GM18499 (cell line): ENCODE results near the gene ASCL5.
"Not testable (repeated sequence)": the region's sequence is repeated elsewhere in the genome, so short reads cannot be mapped to it uniquely, and the experiment has no call there.

Experiments
- ATAC-seq: cut with Tn5 transposase; IDR thresholded peaks from one replicate; pipeline ENCODE4 v1.9.1; 2021; ENCODE audit warnings: moderate number of reproducible peaks; ENCODE audit not compliant: insufficient read depth, unreplicated experiment

Gene ASCL5, protein sequence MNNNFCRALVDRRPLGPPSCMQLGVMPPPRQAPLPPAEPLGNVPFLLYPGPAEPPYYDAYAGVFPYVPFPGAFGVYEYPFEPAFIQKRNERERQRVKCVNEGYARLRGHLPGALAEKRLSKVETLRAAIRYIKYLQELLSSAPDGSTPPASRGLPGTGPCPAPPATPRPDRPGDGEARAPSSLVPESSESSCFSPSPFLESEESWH

DNA sequence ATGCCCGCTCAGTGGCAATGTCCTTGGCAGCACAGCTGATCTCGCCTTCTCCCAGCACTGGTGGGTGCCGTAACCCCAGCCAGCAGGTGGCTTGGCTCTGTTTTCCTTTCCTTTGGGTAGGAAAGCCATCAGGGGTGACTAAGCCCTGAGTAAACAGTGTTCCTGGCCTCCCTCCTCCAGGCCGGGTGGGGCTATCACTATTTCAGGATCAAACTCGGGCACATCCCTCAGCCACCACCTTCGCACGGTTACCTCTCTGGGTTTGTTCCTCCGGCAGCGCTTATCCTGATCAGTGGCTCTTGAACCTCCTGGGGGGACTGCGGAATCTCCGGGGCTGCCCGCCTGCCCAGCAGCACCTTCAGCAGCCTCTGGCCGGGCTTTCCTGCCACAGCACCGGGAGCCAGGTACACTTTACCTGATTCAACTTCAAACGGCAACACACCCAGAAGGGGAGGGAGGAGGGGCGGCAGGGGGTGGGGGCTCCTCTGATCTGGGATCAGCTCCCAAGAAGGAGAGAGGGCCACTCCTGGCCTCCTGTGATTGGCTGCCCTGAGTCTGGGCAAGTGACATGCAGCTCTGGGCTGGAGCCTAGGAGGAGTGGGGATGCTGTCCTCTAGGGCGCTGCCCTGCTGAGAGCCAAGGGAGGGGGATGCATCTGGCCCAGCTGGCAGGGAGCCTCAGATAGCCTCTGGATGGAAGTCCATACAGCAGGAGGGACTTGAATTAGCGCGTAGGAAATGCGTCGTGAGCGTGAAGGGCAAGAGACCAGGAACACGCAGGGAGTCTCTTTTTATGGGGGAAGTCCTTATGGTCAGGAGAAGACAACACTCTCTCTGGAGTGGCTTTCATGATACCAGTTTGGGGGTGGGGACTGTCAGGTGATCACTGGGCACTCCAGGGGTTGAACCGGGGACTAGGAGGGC, at the start of gene ASCL5:
TSS of gene ASCL5 (minus strand) at position 353 of the 923 bp plus-strand sequence. CDS start 11,812 bp downstream, outside the sequence.
- no peak for ATAC-seq

DNA sequence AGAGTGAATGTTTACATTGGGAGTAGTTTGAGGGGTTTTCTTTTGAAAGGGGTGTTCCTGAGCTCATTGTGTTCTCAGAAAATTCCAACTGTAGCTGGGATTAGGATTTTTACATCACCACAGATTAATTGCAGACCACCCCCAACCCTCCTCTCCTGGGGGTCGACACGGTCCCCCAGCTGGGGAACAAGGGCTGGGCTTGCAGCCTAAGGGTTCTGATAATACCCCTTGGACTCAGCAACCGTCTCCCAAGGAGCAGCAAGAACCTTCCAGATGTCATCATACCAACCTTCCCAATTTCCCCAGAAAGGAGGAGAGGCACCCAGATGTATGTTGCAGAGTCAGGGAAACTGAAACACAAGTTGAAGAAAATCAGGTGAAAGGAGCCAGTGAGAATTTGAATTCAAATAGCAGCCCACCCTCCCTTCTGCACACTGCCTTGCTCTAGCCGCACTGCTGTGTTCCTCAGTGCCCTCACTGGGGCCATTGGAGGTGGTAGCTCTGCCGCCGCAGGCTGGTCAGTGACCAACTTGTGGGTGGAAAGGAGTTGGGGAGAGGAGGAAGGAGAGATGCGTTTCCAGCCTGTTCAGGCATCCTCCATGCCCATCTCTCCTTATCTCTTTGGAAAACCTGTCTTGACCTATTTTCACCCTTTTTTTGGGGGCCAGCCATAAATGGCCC, 49.0 kb upstream of the ASCL5 start:
- no peak for ATAC-seq

- no peak for ATAC-seq
Measured at GRCh38 chr1:201173736-201174135, 46.8 kb upstream of the ASCL5 start.

DNA sequence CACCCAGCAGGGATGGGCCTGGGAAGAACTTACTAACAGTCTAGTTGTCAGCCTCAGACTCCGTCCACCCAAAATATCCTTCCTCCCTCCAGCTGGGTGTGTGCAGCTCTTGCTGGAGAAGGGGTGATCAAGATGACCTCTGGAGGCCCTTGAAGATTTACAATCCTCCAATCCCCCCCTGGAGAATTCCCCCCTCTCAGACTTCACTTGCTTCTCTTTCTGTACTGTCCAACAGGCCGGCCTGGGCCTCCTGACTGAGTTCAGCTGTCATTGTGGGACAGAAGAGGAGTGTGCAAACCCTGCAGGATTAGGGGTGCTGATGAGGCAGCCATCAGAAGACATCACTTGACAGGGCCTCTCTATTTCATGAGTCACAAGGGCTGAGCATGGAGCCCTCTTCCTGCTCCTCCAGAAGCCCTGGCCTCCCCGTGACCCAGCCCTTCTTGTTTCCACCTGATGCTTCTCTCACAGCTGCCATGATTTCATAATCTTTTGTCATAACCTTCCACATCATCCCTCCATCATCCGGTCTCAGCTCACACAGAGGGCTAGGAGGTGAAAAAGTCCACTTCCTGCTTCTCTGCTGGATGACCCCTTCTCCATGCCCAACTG, 46.1 kb upstream of the ASCL5 start:
- no peak for ATAC-seq

DNA sequence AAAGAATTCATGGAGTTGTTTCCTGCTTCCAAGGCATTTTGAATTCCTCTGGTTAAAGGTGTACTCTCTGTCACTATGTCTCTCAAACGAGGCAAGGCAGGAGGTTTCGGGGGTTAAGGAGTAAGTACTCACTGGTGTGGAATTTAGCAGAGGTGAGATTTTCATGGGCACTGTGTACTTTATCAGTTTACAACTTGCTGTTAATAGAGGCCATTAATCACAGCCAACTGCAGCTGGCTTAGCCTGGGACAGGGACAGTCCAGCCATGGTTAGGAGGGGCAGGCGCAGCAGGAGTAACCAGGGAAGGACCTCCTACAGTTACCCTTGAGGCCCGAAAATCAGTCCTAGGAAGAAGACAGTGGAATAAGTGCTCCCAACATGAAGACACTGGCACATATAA, 45.3 kb upstream of the ASCL5 start:
- no peak for ATAC-seq

DNA sequence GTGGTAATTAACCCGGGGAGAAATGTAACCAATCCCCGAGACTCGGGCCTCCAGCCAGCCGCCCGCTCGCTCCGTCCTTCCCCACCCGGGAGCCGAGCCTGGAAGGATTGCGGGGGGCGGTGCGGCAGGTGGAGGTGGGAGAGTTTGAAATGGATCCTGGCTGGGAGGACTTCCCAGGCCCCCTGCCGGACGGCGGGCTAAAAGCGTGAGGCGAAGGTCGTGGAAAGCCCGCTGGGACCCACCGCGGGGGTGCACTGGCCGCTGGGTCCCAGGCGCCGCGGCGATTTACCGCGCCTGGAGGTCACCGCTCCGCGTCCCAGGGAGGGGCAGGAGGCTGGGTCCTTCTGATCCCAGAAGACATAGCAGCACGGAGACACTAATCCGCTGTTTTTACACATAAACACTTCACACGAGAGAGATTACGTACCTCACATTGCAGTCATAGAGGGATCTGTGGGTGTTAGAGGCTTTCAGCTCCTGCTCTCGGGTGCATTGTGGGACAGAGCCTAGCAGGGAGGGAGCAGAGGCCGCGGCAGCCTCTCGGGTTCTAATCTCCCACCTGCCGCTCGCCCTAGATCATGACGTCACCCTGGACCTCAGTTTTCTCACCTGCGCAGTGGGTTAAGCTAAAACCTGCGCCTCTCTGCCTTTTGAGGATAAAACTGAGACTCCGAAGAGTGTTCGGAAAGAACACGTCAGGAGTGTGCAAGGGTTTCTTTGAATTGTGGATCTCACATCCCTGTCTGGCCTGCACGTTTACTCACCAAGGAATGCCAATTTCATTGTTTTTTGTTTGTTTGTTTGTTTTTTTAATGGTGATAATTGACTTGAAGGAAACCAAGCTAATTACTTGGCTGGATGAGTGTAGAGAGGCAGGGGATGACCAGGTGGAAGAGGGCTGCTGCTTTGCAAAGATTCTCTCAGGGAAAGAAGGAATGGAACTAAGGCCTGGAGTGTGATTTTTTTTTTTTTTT, 44.4 kb upstream of the ASCL5 start:
- ATAC-seq, result peak; percentile 36

DNA sequence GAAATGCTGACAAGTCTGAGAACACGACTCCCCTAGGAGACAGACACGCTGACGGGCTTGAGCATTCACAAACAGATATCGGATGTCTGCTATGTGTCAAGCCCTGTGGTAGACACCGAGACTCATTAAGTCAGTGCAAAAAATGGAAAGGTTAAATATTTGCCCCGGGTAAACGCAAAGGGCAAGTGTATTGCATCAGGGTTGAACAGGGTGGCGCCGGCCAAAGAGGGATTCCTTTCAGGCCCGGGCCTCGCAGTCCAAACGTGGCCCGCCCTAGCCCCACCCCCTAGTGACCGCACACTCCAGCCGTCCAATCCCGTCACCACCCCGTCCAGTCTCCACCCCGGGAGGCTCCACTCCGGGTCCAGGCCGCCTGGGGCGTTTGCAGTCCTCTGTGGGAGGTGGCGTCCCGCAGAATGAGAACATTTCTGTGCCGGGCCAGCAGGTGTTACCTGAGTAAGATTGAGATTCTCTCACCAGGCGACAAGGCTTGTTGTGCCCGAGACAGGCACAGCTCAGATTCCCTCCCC, 43.6 kb upstream of the ASCL5 start:
- ATAC-seq, result peak; percentile 59

DNA sequence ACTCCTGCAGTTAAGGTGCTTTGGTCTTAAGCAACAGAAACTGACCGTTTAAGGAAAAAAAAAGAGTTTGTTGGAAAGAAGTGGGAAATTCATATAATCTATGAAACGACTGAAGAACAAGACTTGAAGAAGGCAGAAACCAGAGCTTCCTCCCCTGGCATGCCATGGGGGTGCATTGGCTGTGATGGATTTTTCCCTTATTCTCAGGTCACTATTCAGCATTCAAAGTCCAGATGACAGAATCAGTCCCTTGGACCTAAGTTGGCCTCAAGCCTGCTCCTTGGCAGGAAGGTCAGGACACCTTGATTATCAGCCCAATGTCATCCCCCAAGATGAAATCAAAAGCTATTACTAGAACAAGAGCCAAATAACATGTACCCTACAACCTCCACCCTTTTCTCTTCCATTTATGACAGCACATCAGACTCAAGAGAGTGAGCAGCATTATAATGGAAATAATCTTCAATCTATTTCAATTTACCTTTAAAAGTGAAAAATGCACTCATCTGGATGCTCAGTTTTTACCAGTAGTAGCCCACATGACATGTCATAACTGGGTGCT, 43.1 kb upstream of the ASCL5 start:
- ATAC-seq, result no peak

- ATAC-seq, result no peak
Measured at GRCh38 chr1:201169203-201169602, 42.2 kb upstream of the ASCL5 start.

GRCh38 chr1:201167041-201167991, 40.3 kb upstream of the ASCL5 start:
- no peak for ATAC-seq

DNA sequence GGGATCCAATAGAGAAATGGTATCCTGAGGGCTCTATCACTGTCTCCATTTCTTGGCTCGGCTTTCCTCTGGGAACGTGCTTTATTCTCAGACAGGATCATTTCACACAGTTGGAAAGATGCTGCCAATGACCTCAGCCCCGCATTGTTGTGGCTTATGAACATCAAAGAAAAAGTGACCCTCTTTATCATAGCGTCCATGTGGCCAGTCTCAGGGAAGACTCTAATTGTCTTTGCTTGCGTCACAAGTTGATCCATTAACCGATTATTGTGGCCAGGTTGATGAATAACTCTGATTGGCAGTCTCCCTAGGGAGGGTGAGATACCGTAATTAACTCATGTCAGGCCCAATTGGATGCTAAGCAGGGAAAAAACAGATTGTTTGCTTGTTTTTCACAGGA, 37.7 kb upstream of the ASCL5 start:
- no peak for ATAC-seq

DNA sequence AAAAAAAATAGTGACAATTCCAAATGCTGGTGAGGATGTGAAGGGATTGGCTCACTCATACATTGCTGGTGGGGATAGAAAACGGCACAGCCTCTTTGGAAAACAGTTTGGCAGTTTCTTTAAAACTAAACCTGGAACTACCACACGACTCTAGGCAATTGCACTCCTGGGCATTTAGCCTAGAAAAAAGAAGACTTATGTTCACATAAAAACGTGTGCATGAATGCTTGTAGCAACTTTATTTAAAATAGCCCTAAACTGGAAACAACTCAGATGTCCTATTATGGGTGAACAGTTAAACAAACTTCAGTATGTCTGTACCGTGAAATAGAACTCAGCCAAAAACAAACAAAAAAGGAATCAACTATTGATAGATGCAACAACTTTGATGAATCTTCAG, 36.7 kb upstream of the ASCL5 start:
- no peak for ATAC-seq

DNA sequence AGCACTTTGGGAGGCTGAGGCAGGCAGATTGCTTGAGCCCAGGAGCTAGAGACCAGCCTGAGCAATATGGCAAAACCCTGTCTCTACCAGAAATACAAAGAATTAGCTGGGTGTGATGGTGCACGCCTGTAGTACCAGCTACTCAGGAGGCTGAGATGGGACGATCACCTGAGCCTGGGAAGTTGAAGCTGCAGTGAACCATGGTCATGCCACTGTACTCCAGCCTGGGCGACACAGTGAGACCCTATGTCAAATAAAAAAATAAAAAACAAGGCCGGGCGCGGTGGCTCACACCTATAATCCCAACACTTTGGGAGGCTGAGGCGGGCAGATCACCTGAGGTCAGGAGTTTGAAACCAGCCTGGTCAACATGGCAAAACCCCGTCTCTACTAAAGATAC, 36.1 kb upstream of the ASCL5 start:
- ATAC-seq, result not testable (repeated sequence)

DNA sequence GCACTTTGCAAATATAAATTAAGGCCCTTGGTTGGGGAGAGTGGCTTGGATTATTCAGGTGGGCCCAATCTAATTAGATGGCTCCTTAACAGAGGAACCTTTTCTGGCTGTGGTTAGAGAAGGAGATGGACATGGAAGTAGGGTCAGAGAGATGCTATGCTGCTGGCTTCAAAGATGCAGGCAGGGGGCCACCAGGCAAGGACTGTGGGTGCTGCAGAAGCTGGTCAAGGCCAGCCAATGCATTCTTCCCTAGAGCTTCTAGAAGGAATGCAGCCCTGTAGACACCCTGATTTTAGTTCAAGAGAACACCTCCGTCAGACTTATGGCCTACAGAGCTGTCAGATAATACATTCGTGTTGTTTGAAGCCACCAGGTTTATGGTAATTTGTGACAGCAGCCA, 31.0 kb upstream of the ASCL5 start:
- ATAC-seq, result no peak

GRCh38 chr1:201156819-201157218, 29.8 kb upstream of the ASCL5 start:
- no peak for ATAC-seq

GRCh38 chr1:201156346-201156745, 29.4 kb upstream of the ASCL5 start:
- ATAC-seq, result no peak

GRCh38 chr1:201155354-201155753, 28.4 kb upstream of the ASCL5 start:
- ATAC-seq, result no peak
